ENCODE data around the gene SPRR2G.

DNA sequence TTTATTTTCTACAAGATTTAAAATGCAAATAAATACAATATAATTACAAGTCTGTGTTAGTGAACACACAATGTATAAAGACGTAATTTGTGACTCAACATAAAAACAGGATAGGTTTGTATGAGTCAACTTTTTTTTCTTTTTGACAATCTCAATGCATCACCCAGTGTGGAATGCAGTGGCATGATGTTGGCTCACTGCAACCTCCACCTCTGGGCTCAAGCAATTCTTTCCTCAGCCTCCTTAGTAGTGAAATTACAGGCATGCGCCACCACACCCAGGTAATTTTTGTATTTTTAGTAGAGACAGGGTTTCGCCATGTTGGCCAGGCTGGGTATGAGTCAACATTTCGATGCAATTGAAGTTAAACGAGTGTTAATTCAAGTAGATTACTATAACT, 50.4 kb downstream of the SPRR2G start:
- TF ChIP-seq, protein P1, sequence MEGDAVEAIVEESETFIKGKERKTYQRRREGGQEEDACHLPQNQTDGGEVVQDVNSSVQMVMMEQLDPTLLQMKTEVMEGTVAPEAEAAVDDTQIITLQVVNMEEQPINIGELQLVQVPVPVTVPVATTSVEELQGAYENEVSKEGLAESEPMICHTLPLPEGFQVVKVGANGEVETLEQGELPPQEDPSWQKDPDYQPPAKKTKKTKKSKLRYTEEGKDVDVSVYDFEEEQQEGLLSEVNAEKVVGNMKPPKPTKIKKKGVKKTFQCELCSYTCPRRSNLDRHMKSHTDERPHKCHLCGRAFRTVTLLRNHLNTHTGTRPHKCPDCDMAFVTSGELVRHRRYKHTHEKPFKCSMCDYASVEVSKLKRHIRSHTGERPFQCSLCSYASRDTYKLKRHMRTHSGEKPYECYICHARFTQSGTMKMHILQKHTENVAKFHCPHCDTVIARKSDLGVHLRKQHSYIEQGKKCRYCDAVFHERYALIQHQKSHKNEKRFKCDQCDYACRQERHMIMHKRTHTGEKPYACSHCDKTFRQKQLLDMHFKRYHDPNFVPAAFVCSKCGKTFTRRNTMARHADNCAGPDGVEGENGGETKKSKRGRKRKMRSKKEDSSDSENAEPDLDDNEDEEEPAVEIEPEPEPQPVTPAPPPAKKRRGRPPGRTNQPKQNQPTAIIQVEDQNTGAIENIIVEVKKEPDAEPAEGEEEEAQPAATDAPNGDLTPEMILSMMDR (IDR thresholded peaks at IDR 0.05), result no peak
- TF ChIP-seq POLR2AphosphoS5 (IDR thresholded peaks at IDR 0.05), result no peak
- no peak for TF ChIP-seq POLR2A (IDR thresholded peaks at IDR 0.05)
